ENCODE results near the gene COX7B2. TPM values are rescaled to one million over a fixed set of nuclear protein-coding genes. Genes with fewer than 3 reads are reported as not detected.

Gene COX7B2
- total RNA-seq = not detected

DNA sequence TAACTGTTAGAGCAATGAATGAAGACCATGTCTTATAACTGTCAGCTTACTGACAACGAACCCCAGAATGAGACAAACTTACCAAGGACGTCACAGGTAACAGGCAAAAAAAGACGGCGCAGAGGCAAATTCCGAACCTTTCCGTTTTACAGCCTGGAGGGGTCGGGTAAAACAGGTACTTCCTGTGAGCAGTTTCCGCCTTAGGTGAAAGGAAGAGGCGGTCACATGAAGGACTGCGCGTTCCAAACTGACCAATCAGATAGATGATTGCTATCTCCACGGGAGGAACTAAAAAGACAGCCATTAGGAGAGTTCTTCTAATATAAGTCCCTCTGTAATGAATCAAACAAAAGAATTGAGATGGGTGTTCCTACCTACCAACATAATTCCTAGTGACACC, at the start of gene COX7B2:
Gene COX7B2 (minus strand): TSS at position 168 of the 400 bp plus-strand sequence. CDS start 174,053 bp downstream, outside the sequence.
- Mint-ChIP-seq H3K36me3 (no peaks in the 10 kb centered on the region), H3K9me3 (ENCODE audit: low read depth) (no peaks in the 10 kb centered on the region), H3K4me1 (no peaks in the 10 kb centered on the region), H3K27me3 (no peaks in the 10 kb centered on the region), H3K27ac (no peak within 1 kb of the TSS), H3K4me3 (no peak within 1 kb of the TSS)
- DNase-seq (no peak), ATAC-seq (no peak)
- CTCF ChIA-PET = no interaction called here

DNA sequence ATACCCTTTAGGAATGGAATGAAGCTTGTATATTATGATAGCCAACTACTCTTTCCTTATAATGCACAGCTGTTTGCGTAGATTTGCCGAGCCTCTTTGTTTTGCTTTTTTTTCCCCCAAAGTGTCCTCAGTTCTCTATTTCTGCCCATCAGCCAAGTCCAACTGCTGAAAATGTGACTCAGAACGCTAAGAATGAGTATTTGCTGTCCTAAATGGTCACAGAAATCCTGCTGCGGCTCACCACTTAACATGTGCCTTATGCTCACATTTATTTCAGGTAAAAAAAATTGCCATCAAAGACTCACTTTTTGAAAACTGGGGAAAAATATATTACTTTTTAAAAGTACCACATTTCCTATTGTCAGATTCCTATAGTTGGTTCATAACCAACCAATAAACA, 47.4 kb upstream of the COX7B2 start:
- CTCF ChIA-PET = no interaction called here
- no peak overlapping the region for H3K27ac Mint-ChIP-seq
- peaks cover 5% of the 10 kb centered on the region for H3K27me3 Mint-ChIP-seq
- H3K4me1 Mint-ChIP-seq = no peaks in the 10 kb centered on the region
- ATAC-seq (no peak), DNase-seq (no peak)
- H3K36me3 Mint-ChIP-seq = no peaks in the 10 kb centered on the region
- no peaks in the 10 kb centered on the region for H3K9me3 Mint-ChIP-seq (ENCODE audit: low read depth)
- no peak overlapping the region for H3K4me3 Mint-ChIP-seq

DNA sequence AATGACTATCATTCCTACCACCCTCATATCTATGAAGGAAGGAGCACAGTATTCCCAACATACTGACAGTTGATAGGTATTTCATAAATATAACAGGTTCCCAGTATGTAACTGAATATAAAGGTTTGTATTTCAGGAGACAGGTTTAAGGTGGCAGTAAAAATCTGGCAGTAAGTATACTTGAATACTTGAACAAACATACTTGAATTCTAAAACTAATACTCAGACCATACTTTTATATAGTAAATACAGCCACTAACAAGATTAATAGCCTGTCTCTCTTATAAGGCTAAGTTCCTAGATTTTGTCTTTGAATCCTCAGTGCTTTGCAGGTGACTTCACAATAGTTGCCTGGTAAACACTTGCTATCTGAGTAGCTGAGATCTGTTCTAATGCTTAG, 46.6 kb upstream of the COX7B2 start:
- H3K27ac Mint-ChIP-seq = no peak overlapping the region
- DNase-seq = no peak
- no peak for ATAC-seq
- no peaks in the 10 kb centered on the region for H3K36me3 Mint-ChIP-seq
- no peak overlapping the region for H3K4me3 Mint-ChIP-seq
- no peaks in the 10 kb centered on the region for H3K9me3 Mint-ChIP-seq (ENCODE audit: low read depth)
- H3K4me1 Mint-ChIP-seq = no peaks in the 10 kb centered on the region
- peaks cover 5% of the 10 kb centered on the region for H3K27me3 Mint-ChIP-seq
- CTCF ChIA-PET = no interaction called here

DNA sequence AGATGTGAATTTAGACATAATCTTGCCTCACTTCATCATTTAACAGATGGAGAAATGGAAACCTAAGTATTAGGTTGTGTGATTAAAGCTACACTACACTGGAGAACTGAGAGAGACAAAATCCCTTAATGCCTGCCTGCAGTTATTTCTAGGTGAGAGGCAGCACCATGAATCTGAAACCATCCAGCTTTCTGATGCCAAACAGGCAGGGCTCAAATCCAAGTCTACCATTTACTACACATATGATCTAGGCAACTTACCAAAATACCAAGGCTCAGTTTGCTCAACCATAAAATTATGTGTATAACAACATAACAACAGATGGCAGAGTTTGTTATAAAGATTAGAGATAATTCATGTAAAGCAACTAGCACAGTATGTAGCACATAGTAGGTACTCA, 45.6 kb upstream of the COX7B2 start:
- no peaks in the 10 kb centered on the region for H3K9me3 Mint-ChIP-seq (ENCODE audit: low read depth)
- CTCF ChIA-PET = no interaction called here
- H3K27ac Mint-ChIP-seq = no peak overlapping the region
- DNase-seq = no peak
- H3K27me3 Mint-ChIP-seq = peaks cover 5% of the 10 kb centered on the region
- H3K4me3 Mint-ChIP-seq = no peak overlapping the region
- H3K36me3 Mint-ChIP-seq = no peaks in the 10 kb centered on the region
- no peak for ATAC-seq
- no peaks in the 10 kb centered on the region for H3K4me1 Mint-ChIP-seq

GRCh38 chr4:46953564-46953963, 44.5 kb upstream of the COX7B2 start:
- no peak for ATAC-seq
- peaks cover 5% of the 10 kb centered on the region for H3K27me3 Mint-ChIP-seq
- no peak for DNase-seq
- CTCF ChIA-PET = no interaction called here
- no peak overlapping the region for H3K27ac Mint-ChIP-seq
- no peaks in the 10 kb centered on the region for H3K9me3 Mint-ChIP-seq (ENCODE audit: low read depth)
- no peaks in the 10 kb centered on the region for H3K4me1 Mint-ChIP-seq
- H3K36me3 Mint-ChIP-seq = no peaks in the 10 kb centered on the region
- H3K4me3 Mint-ChIP-seq = no peak overlapping the region

- no peaks in the 10 kb centered on the region for H3K4me1 Mint-ChIP-seq
- CTCF ChIA-PET = no interaction called here
- H3K9me3 Mint-ChIP-seq (ENCODE audit: low read depth) = no peaks in the 10 kb centered on the region
- no peak overlapping the region for H3K27ac Mint-ChIP-seq
- no peak for ATAC-seq
- no peaks in the 10 kb centered on the region for H3K36me3 Mint-ChIP-seq
- H3K4me3 Mint-ChIP-seq = no peak overlapping the region
- no peak for DNase-seq
- H3K27me3 Mint-ChIP-seq = peaks cover 9% of the 10 kb centered on the region
Observed at GRCh38 chr4:46952451-46952850, 43.4 kb upstream of the COX7B2 start.

GRCh38 chr4:46950826-46951225, 41.8 kb upstream of the COX7B2 start:
- Mint-ChIP-seq H3K9me3 (ENCODE audit: low read depth) (no peaks in the 10 kb centered on the region), H3K4me1 (no peaks in the 10 kb centered on the region), H3K27me3 (peaks cover 15% of the 10 kb centered on the region), H3K27ac (no peak overlapping the region), H3K4me3 (no peak overlapping the region), H3K36me3 (no peaks in the 10 kb centered on the region)
- DNase-seq (no peak), ATAC-seq (no peak)
- CTCF ChIA-PET = no interaction called here

GRCh38 chr4:46949822-46950221, 40.8 kb upstream of the COX7B2 start:
- no peaks in the 10 kb centered on the region for H3K9me3 Mint-ChIP-seq (ENCODE audit: low read depth)
- no peak for DNase-seq
- H3K27ac Mint-ChIP-seq = no peak overlapping the region
- peaks cover 15% of the 10 kb centered on the region for H3K27me3 Mint-ChIP-seq
- CTCF ChIA-PET = no interaction called here
- no peaks in the 10 kb centered on the region for H3K36me3 Mint-ChIP-seq
- H3K4me1 Mint-ChIP-seq = no peaks in the 10 kb centered on the region
- ATAC-seq = no peak
- H3K4me3 Mint-ChIP-seq = no peak overlapping the region

DNA sequence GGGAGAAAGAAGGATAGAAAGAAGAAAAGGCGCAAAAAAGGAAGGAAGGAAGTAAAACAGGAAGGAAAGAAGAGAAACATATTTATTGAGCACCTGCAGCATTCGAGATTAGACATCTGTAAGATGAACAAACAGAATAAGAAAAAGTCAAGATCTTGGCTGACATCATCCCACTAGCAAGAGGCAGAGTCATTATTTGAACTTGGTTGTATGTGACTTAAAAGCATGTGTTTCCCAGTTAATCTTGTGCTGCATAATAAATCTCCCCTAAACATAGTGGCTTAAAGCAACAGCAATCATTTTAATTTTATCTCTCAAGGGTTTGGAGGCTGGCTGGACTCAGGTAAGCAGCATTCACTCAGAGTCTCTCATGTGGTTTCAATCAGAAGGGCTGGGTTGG, 38.5 kb upstream of the COX7B2 start:
- Mint-ChIP-seq H3K36me3 (no peaks in the 10 kb centered on the region), H3K4me1 (no peaks in the 10 kb centered on the region), H3K9me3 (ENCODE audit: low read depth) (no peaks in the 10 kb centered on the region), H3K27me3 (peaks cover 11% of the 10 kb centered on the region), H3K4me3 (no peak overlapping the region), H3K27ac (no peak overlapping the region)
- no peak for ATAC-seq
- CTCF ChIA-PET = no interaction called here
- no peak for DNase-seq

GRCh38 chr4:46946919-46947536, 38.0 kb upstream of the COX7B2 start:
- CTCF ChIA-PET = no interaction called here
- Mint-ChIP-seq H3K9me3 (ENCODE audit: low read depth) (no peaks in the 10 kb centered on the region), H3K4me1 (no peaks in the 10 kb centered on the region), H3K27me3 (peaks cover 11% of the 10 kb centered on the region), H3K36me3 (no peaks in the 10 kb centered on the region), H3K4me3 (no peak overlapping the region), H3K27ac (no peak overlapping the region)
- DNase-seq (no peak), ATAC-seq (no peak)

- H3K9me3 Mint-ChIP-seq (ENCODE audit: low read depth) = no peaks in the 10 kb centered on the region
- no peaks in the 10 kb centered on the region for H3K4me1 Mint-ChIP-seq
- ATAC-seq (no peak), DNase-seq (no peak)
- H3K4me3 Mint-ChIP-seq = no peak overlapping the region
- peaks cover 11% of the 10 kb centered on the region for H3K27me3 Mint-ChIP-seq
- no peak overlapping the region for H3K27ac Mint-ChIP-seq
- H3K36me3 Mint-ChIP-seq = no peaks in the 10 kb centered on the region
- CTCF ChIA-PET = no interaction called here
Observed at GRCh38 chr4:46945062-46945461, 36.0 kb upstream of the COX7B2 start.

- DNase-seq (no peak), ATAC-seq (no peak)
- H3K4me3 Mint-ChIP-seq = no peak overlapping the region
- peaks cover 11% of the 10 kb centered on the region for H3K27me3 Mint-ChIP-seq
- no peak overlapping the region for H3K27ac Mint-ChIP-seq
- no peaks in the 10 kb centered on the region for H3K36me3 Mint-ChIP-seq
- no peaks in the 10 kb centered on the region for H3K9me3 Mint-ChIP-seq (ENCODE audit: low read depth)
- CTCF ChIA-PET = no interaction called here
- no peaks in the 10 kb centered on the region for H3K4me1 Mint-ChIP-seq
Observed at GRCh38 chr4:46944345-46944744, 35.3 kb upstream of the COX7B2 start.

- H3K9me3 Mint-ChIP-seq (ENCODE audit: low read depth) = no peaks in the 10 kb centered on the region
- H3K27ac Mint-ChIP-seq = no peak overlapping the region
- CTCF ChIA-PET = no interaction called here
- ATAC-seq = no peak
- no peaks in the 10 kb centered on the region for H3K4me1 Mint-ChIP-seq
- H3K27me3 Mint-ChIP-seq = peaks cover 2% of the 10 kb centered on the region
- no peak overlapping the region for H3K4me3 Mint-ChIP-seq
- no peaks in the 10 kb centered on the region for H3K36me3 Mint-ChIP-seq
- no peak for DNase-seq
Observed at GRCh38 chr4:46937493-46937892, 28.4 kb upstream of the COX7B2 start.

- Mint-ChIP-seq H3K27ac (no peak overlapping the region), H3K27me3 (peaks cover 5% of the 10 kb centered on the region), H3K4me1 (no peaks in the 10 kb centered on the region), H3K9me3 (ENCODE audit: low read depth) (no peaks in the 10 kb centered on the region), H3K4me3 (no peak overlapping the region), H3K36me3 (no peaks in the 10 kb centered on the region)
- CTCF ChIA-PET = no interaction called here
- no peak for DNase-seq
- no peak for ATAC-seq
Observed at GRCh38 chr4:46934726-46935125, 25.7 kb upstream of the COX7B2 start.

- H3K4me3 Mint-ChIP-seq = no peak overlapping the region
- no peaks in the 10 kb centered on the region for H3K9me3 Mint-ChIP-seq (ENCODE audit: low read depth)
- CTCF ChIA-PET = interaction anchor here (1.0 kb wide), 1 partner anchor 24 kb away, joined by 3 read pairs; no protein-coding TSS in a partner anchor
- no peak overlapping the region for H3K27ac Mint-ChIP-seq
- ATAC-seq (no peak), DNase-seq (no peak)
- H3K4me1 Mint-ChIP-seq = no peaks in the 10 kb centered on the region
- H3K36me3 Mint-ChIP-seq = no peaks in the 10 kb centered on the region
- peaks cover 7% of the 10 kb centered on the region for H3K27me3 Mint-ChIP-seq
Observed at GRCh38 chr4:46933686-46934085, 24.6 kb upstream of the COX7B2 start.
